CD14-positive monocyte (primary cell): ENCODE measurements around the gene TTBK1. TPM values are rescaled to one million over a fixed set of nuclear protein-coding genes. Genes with fewer than 3 reads are reported as not detected.

Experiments used
- DNase-seq, 3 donors: peaks; one replicate each; pipeline ENCODE4 v3.0.0-alpha.2; 2011 to 2022
- H2AFZ ChIP-seq: 2 replicates; pipeline ENCODE4 v1.6.0; 2012; ENCODE audit warnings: mild to moderate bottlenecking, low read depth, low read length, inconsistent platforms; ENCODE audit not compliant: insufficient read depth, poor library complexity, severe bottlenecking
- H3K27ac ChIP-seq, 2 donors: 1 replicate in 1 of 2; 2 replicates in 1 of 2; pipeline ENCODE4 v1.5.1; 2012 to 2013; ENCODE audit warnings: low read length in 2 of 2, control low read depth in 1 of 2, inconsistent platforms in 1 of 2, low read depth in 1 of 2, mild to moderate bottlenecking in 1 of 2
- H3K27me3 ChIP-seq, 2 donors: one replicate each; pipeline versions ENCODE4 v1.6.0 to v1.6.1; 2011 to 2013; ENCODE audit warnings: low read length in 2 of 2; ENCODE audit not compliant: control insufficient read depth in 2 of 2, insufficient read depth in 2 of 2
- H3K36me3 ChIP-seq, 2 donors: replicated peaks in 1 of 2; 1 replicate in 1 of 2; 2 replicates in 1 of 2; pipeline versions ENCODE4 v1.5.1 to v1.6.1; 2012 to 2013; ENCODE audit warnings: low read length in 2 of 2, control low read depth in 1 of 2, inconsistent platforms in 1 of 2, mild to moderate bottlenecking in 1 of 2; ENCODE audit not compliant: insufficient read depth in 2 of 2, control insufficient read depth in 1 of 2
- H3K4me1 ChIP-seq, 2 donors: 1 replicate in 1 of 2; 2 replicates in 1 of 2; pipeline versions ENCODE4 v1.5.1 to v1.6.1; 2012 to 2013; ENCODE audit warnings: low read length in 2 of 2, control low read depth in 1 of 2, inconsistent platforms in 1 of 2, mild to moderate bottlenecking in 1 of 2, moderate library complexity in 1 of 2; ENCODE audit not compliant: insufficient read depth in 2 of 2, control insufficient read depth in 1 of 2
- H3K4me2 ChIP-seq: replicated peaks from 2 replicates; pipeline ENCODE3; 2012; ENCODE audit warnings: low read length, moderate library complexity, mild to moderate bottlenecking; ENCODE audit not compliant: poor library complexity, severe bottlenecking; ENCODE audit errors: extremely low read depth
- H3K4me3 ChIP-seq, 3 experiments: fragments of 200-600 bp in 1 of 3; sonication (generic) in 1 of 3; replicated peaks in 1 of 3; 1 replicate in 2 of 3; 2 replicates in 1 of 3; pipeline ENCODE4 v1.5.1; 2011 to 2013; ENCODE audit warnings: low read length in 3 of 3, mild to moderate bottlenecking in 3 of 3, control low read depth in 2 of 3, low read depth in 2 of 3, inconsistent platforms in 1 of 3, moderate library complexity in 1 of 3
- H3K79me2 ChIP-seq: 2 replicates; pipeline ENCODE4 v1.6.0; 2012; ENCODE audit warnings: mild to moderate bottlenecking, control low read depth, inconsistent platforms, low read length, moderate library complexity; ENCODE audit not compliant: insufficient read depth
- H3K9ac ChIP-seq: 2 replicates; pipeline ENCODE4 v1.6.0; 2017; ENCODE audit warnings: low read length, mild to moderate bottlenecking; ENCODE audit not compliant: insufficient read depth, poor library complexity, severe bottlenecking
- H3K9me3 ChIP-seq, 2 donors: replicated peaks in 1 of 2; 1 replicate in 1 of 2; 2 replicates in 1 of 2; pipeline versions ENCODE4 v1.5.1 to v1.6.1; 2012 to 2013; ENCODE audit warnings: low read length in 2 of 2, control low read depth in 1 of 2; ENCODE audit not compliant: control insufficient read depth in 1 of 2, insufficient read depth in 1 of 2
- H4K20me1 ChIP-seq: 2 replicates; pipeline ENCODE4 v1.6.0; 2012; ENCODE audit warnings: mild to moderate bottlenecking, low read length, control low read depth, moderate library complexity; ENCODE audit not compliant: insufficient read depth
- H3K27ac Mint-ChIP-seq, 7 donors: one replicate each; pipeline ENCODE4 v1.8.0; 2020; ENCODE audit warnings: mild to moderate bottlenecking in 7 of 7, mixed read lengths in 7 of 7, moderate library complexity in 6 of 7, inconsistent platforms in 2 of 7
- H3K27me3 Mint-ChIP-seq, 3 donors: one replicate each; pipeline ENCODE4 v1.8.0; 2021 to 2022; ENCODE audit warnings: low read depth in 3 of 3, mild to moderate bottlenecking in 3 of 3, mixed read lengths in 3 of 3, moderate library complexity in 3 of 3, inconsistent platforms in 1 of 3
- H3K36me3 Mint-ChIP-seq, 2 donors: one replicate each; pipeline ENCODE4 v1.8.0; 2020; ENCODE audit warnings: mixed read lengths in 2 of 2, inconsistent platforms in 1 of 2, mild to moderate bottlenecking in 1 of 2
- H3K4me1 Mint-ChIP-seq: one replicate; pipeline ENCODE4 v1.8.0; 2020; ENCODE audit warnings: mild to moderate bottlenecking, mixed read lengths
- H3K4me3 Mint-ChIP-seq, 2 donors: one replicate each; pipeline ENCODE4 v1.8.0; 2020; ENCODE audit warnings: mild to moderate bottlenecking in 2 of 2, mixed read lengths in 2 of 2, moderate library complexity in 1 of 2
- H3K9me3 Mint-ChIP-seq, 7 donors: one replicate each; pipeline ENCODE4 v1.8.0; 2020 to 2022; ENCODE audit warnings: mixed read lengths in 7 of 7, mild to moderate bottlenecking in 6 of 7, moderate library complexity in 6 of 7, inconsistent platforms in 2 of 7
- CTCF ChIP-seq: fragments of 200-600 bp; IDR thresholded peaks from one replicate; pipeline ENCODE4 v1.8.0; 2022; ENCODE audit warnings: antibody characterized with exemption, mild to moderate bottlenecking
- WGBS: methylation state at CpG from one replicate; pipeline ENCODE4 v1.1.5; 2013; ENCODE audit warnings: missing lambda C conversion rate; ENCODE audit not compliant: insufficient coverage; 5-methylcytosine and 5-hydroxymethylcytosine counted together
- intact Hi-C, 2 donors: fragments of 100-400 bp; cut with micrococcal nuclease; formaldehyde crosslinking; loops; one replicate each; pipeline versions ENCODE4 v1.15.0 to v1.15.1; 2023
- polyA plus RNA-seq, 3 donors: library from polyadenylated mRNA; depleted of rRNA in 1 of 3; unstranded in 2 of 3; stranded (reverse) in 1 of 3; fragments of 300-500 nt in 2 of 3; fragments of >200 nt in 1 of 3; fragmentation: Illumina TruSeq in 2 of 3; gene quantifications; 1 replicate in 2 of 3; 2 replicates in 1 of 3; pipeline ENCODE4 v1.2.3, GENCODE V29; 2012 to 2021

Gene TTBK1
- polyA plus RNA-seq, 3 donors, result not detected

GRCh38 chr6:43222418-43223059 is 20.7 kb upstream of the TTBK1 start:
- Mint-ChIP-seq H3K9me3 (no peaks in the 10 kb centered on the region), H3K27me3 (peaks cover 0 to 4% (median 2%) of the 10 kb centered on the region in 3 donors), H3K36me3 (peaks cover 48 to 61% of the 10 kb centered on the region in 2 donors), H3K4me3 (no peak overlapping the region), H3K27ac (peak overlapping the region in 3 of 7 donors; percentile 0 to 77 (median 39)), H3K4me1 (peaks cover 16% of the 10 kb centered on the region)
- H3K4me3 ChIP-seq, result no peak overlapping the region
- H3K36me3 ChIP-seq, result peaks cover 40 to 58% of the 10 kb centered on the region in 2 donors
- H2AFZ ChIP-seq, result no peak overlapping the region
- intact Hi-C loops, result no loop called here
- H4K20me1 ChIP-seq, result no peaks in the 10 kb centered on the region
- no peak for DNase-seq
- H3K27me3 ChIP-seq, result no peaks in the 10 kb centered on the region
- no peaks in the 10 kb centered on the region for H3K79me2 ChIP-seq
- H3K9ac ChIP-seq, result no peak overlapping the region
- peaks cover 10 to 16% of the 10 kb centered on the region in 2 donors for H3K4me1 ChIP-seq
- no peak overlapping the region for H3K4me2 ChIP-seq
- no peak overlapping the region for H3K27ac ChIP-seq
- H3K9me3 ChIP-seq, result no peaks in the 10 kb centered on the region
- no peak for TF ChIP-seq CTCF
- WGBS, result 100% methylated on average over 8 of the region's 15 CpGs

DNA sequence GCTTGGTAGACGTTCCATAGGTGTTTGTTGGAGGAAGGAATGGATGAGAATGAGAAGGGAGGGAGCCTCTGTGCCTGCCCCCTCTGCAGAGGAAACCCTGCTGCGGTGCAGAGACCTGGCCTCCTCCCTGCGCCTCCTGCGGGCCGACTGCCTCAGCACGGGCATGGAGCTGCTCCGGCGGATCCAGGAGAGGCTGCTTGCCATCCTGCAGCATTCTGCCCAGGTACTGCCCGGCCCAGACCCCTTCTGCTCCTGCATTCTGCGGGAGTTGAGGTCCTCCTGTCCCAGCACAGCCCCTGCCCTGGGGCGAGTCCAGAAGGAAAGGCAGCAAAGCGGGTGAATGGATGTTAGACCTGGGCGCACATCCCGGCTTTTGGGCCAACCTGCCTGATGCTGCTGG is 20.1 kb upstream of the TTBK1 start:
- no peak overlapping the region for H3K9ac ChIP-seq
- Mint-ChIP-seq H3K4me3 (no peak overlapping the region), H3K9me3 (no peaks in the 10 kb centered on the region), H3K36me3 (peaks cover 45 to 57% of the 10 kb centered on the region in 2 donors), H3K4me1 (peaks cover 22% of the 10 kb centered on the region), H3K27me3 (peaks cover 0 to 5% (median 4%) of the 10 kb centered on the region in 3 donors), H3K27ac (peak overlapping the region in 3 of 7 donors; percentile 6 to 93 (median 90))
- H2AFZ ChIP-seq, result no peak overlapping the region
- no peak overlapping the region for H3K4me3 ChIP-seq
- peaks cover 37 to 56% of the 10 kb centered on the region in 2 donors for H3K36me3 ChIP-seq
- H4K20me1 ChIP-seq, result no peaks in the 10 kb centered on the region
- H3K4me2 ChIP-seq, result no peak overlapping the region
- DNase-seq, result no peak
- no peak for TF ChIP-seq CTCF
- peak overlapping the region in 1 of 2 donors; percentile 80 for H3K27ac ChIP-seq
- H3K9me3 ChIP-seq, result no peaks in the 10 kb centered on the region
- H3K27me3 ChIP-seq, result no peaks in the 10 kb centered on the region
- peaks cover 10 to 18% of the 10 kb centered on the region in 2 donors for H3K4me1 ChIP-seq
- 97% methylated on average over 14 of the region's 14 CpGs for WGBS
- H3K79me2 ChIP-seq, result no peaks in the 10 kb centered on the region
- intact Hi-C loops, result no loop called here
